ENCODE measurements around the gene STXBP2.

STXBP2 gene

GRCh38 chr19:7629347-7630054, 7.4 kb upstream of the STXBP2 start, which contains the start of the genes PET100 and XAB2:
Gene PET100 (plus strand): TSS chr19:7629793. CDS start chr19:7629834, 41 bp downstream.
Gene XAB2 (minus strand): TSS chr19:7629545. CDS start chr19:7629527, 18 bp downstream.
- no peak within 1 kb of the TSS for H2BK120ac ChIP-seq (ENCODE audit: low read depth, low read length)
- H2AK5ac ChIP-seq (ENCODE audit: low read length): peak within 1 kb of the TSS; percentile 64
- H3K36me3 ChIP-seq (ENCODE audit: control insufficient read depth, insufficient read depth, low read length): no peaks in the 10 kb centered on the region
- H3K79me2 ChIP-seq (ENCODE audit: control insufficient read depth, insufficient read depth, low read length): peaks cover 40% of the 10 kb centered on the region
- H3K4me2 ChIP-seq (ENCODE audit: low read length): peak within 1 kb of the TSS; percentile 100
- H3K27ac ChIP-seq (ENCODE audit: low read depth, low read length): no peak within 1 kb of the TSS
- peak within 1 kb of the TSS; percentile 56 for H4K5ac ChIP-seq (ENCODE audit: low read length)
- H2BK15ac ChIP-seq (replicated peaks; ENCODE audit: low read depth): no peak within 1 kb of the TSS
- H3K23ac ChIP-seq (ENCODE audit: low read length): no peak within 1 kb of the TSS
- H3K79me1 ChIP-seq (ENCODE audit: low read length): peaks cover 27% of the 10 kb centered on the region
- peak; percentile 99 for DNase-seq
- no CpG with 5 or more reads among the region's 40 CpGs for WGBS (ENCODE audit: extremely low coverage, insufficient coverage, low lambda C conversion rate)
- peak within 1 kb of the TSS; percentile 97 for H3K4me3 ChIP-seq (ENCODE audit: low read length)
- peak within 1 kb of the TSS; percentile 90 for H3K56ac ChIP-seq (ENCODE audit: low read length)
- peak within 1 kb of the TSS; percentile 64 for H3K4ac ChIP-seq (ENCODE audit: low read depth, low read length)
- no peak within 1 kb of the TSS for H3K18ac ChIP-seq (ENCODE audit: low read length)
- no peak within 1 kb of the TSS for H2BK5ac ChIP-seq (ENCODE audit: low read length)
- peak within 1 kb of the TSS; percentile 93 for H3K9ac ChIP-seq (ENCODE audit: low read length)
- peak within 1 kb of the TSS; percentile 41 for H4K8ac ChIP-seq (ENCODE audit: low read depth, low read length)
- H3K4me1 ChIP-seq (ENCODE audit: control insufficient read depth, low read depth, low read length): peaks cover 1% of the 10 kb centered on the region
- H3K27me3 ChIP-seq (ENCODE audit: insufficient read depth, low read length, poor library complexity): no peaks in the 10 kb centered on the region

GRCh38 chr19:7631577-7631976, 5.3 kb upstream of the STXBP2 start:
- no peak overlapping the region for H3K18ac ChIP-seq (ENCODE audit: low read length)
- no peak overlapping the region for H2BK15ac ChIP-seq (replicated peaks; ENCODE audit: low read depth)
- no peak for DNase-seq
- H3K27me3 ChIP-seq (ENCODE audit: insufficient read depth, low read length, poor library complexity): no peaks in the 10 kb centered on the region
- no peak overlapping the region for H3K23ac ChIP-seq (ENCODE audit: low read length)
- H3K4me1 ChIP-seq (ENCODE audit: control insufficient read depth, low read depth, low read length): peaks cover 1% of the 10 kb centered on the region
- H4K5ac ChIP-seq (ENCODE audit: low read length): no peak overlapping the region
- H3K9ac ChIP-seq (ENCODE audit: low read length): no peak overlapping the region
- H2BK120ac ChIP-seq (ENCODE audit: low read depth, low read length): no peak overlapping the region
- no CpG with 5 or more reads among the region's 12 CpGs for WGBS (ENCODE audit: extremely low coverage, insufficient coverage, low lambda C conversion rate)
- peaks cover 24% of the 10 kb centered on the region for H3K79me1 ChIP-seq (ENCODE audit: low read length)
- H4K8ac ChIP-seq (ENCODE audit: low read depth, low read length): no peak overlapping the region
- H2BK5ac ChIP-seq (ENCODE audit: low read length): no peak overlapping the region
- H3K4me3 ChIP-seq (ENCODE audit: low read length): no peak overlapping the region
- no peak overlapping the region for H3K4me2 ChIP-seq (ENCODE audit: low read length)
- H3K79me2 ChIP-seq (ENCODE audit: control insufficient read depth, insufficient read depth, low read length): peaks cover 37% of the 10 kb centered on the region
- H2AK5ac ChIP-seq (ENCODE audit: low read length): no peak overlapping the region
- H3K36me3 ChIP-seq (ENCODE audit: control insufficient read depth, insufficient read depth, low read length): no peaks in the 10 kb centered on the region
- H3K56ac ChIP-seq (ENCODE audit: low read length): no peak overlapping the region
- H3K27ac ChIP-seq (ENCODE audit: low read depth, low read length): no peak overlapping the region
- no peak overlapping the region for H3K4ac ChIP-seq (ENCODE audit: low read depth, low read length)

GRCh38 chr19:7632340-7633203, 4.3 kb upstream of the STXBP2 start:
- Histone ChIP-seq H3K79me1 (ENCODE audit: low read length) (peaks cover 18% of the 10 kb centered on the region), H2BK15ac (replicated peaks; ENCODE audit: low read depth) (no peak overlapping the region), H3K23ac (ENCODE audit: low read length) (no peak overlapping the region), H3K27ac (ENCODE audit: low read depth, low read length) (no peak overlapping the region), H4K5ac (ENCODE audit: low read length) (no peak overlapping the region), H3K4me1 (ENCODE audit: control insufficient read depth, low read depth, low read length) (peaks cover 1% of the 10 kb centered on the region), H3K4me3 (ENCODE audit: low read length) (no peak overlapping the region), H3K4me2 (ENCODE audit: low read length) (no peak overlapping the region), H3K27me3 (ENCODE audit: insufficient read depth, low read length, poor library complexity) (no peaks in the 10 kb centered on the region), H3K9ac (ENCODE audit: low read length) (no peak overlapping the region), H3K18ac (ENCODE audit: low read length) (no peak overlapping the region), H3K4ac (ENCODE audit: low read depth, low read length) (no peak overlapping the region), H2AK5ac (ENCODE audit: low read length) (no peak overlapping the region), H3K79me2 (ENCODE audit: control insufficient read depth, insufficient read depth, low read length) (peaks cover 28% of the 10 kb centered on the region), H2BK5ac (ENCODE audit: low read length) (no peak overlapping the region), H3K36me3 (ENCODE audit: control insufficient read depth, insufficient read depth, low read length) (no peaks in the 10 kb centered on the region), H2BK120ac (ENCODE audit: low read depth, low read length) (no peak overlapping the region), H3K56ac (ENCODE audit: low read length) (no peak overlapping the region), H4K8ac (ENCODE audit: low read depth, low read length) (no peak overlapping the region)
- WGBS (ENCODE audit: extremely low coverage, insufficient coverage, low lambda C conversion rate): no CpG with 5 or more reads among the region's 40 CpGs
- DNase-seq: no peak

- Histone ChIP-seq H2BK15ac (replicated peaks; ENCODE audit: low read depth) (no peak within 1 kb of the TSS), H3K79me2 (ENCODE audit: control insufficient read depth, insufficient read depth, low read length) (peaks cover 16% of the 10 kb centered on the region), H3K56ac (ENCODE audit: low read length) (no peak within 1 kb of the TSS), H3K4ac (ENCODE audit: low read depth, low read length) (no peak within 1 kb of the TSS), H3K9ac (ENCODE audit: low read length) (no peak within 1 kb of the TSS), H3K18ac (ENCODE audit: low read length) (no peak within 1 kb of the TSS), H3K27me3 (ENCODE audit: insufficient read depth, low read length, poor library complexity) (no peaks in the 10 kb centered on the region), H2BK5ac (ENCODE audit: low read length) (no peak within 1 kb of the TSS), H3K36me3 (ENCODE audit: control insufficient read depth, insufficient read depth, low read length) (no peaks in the 10 kb centered on the region), H3K4me2 (ENCODE audit: low read length) (no peak within 1 kb of the TSS), H3K79me1 (ENCODE audit: low read length) (peaks cover 13% of the 10 kb centered on the region), H3K4me1 (ENCODE audit: control insufficient read depth, low read depth, low read length) (peaks cover 1% of the 10 kb centered on the region), H4K8ac (ENCODE audit: low read depth, low read length) (no peak within 1 kb of the TSS), H4K5ac (ENCODE audit: low read length) (no peak within 1 kb of the TSS), H2BK120ac (ENCODE audit: low read depth, low read length) (no peak within 1 kb of the TSS), H3K4me3 (ENCODE audit: low read length) (no peak within 1 kb of the TSS), H3K23ac (ENCODE audit: low read length) (no peak within 1 kb of the TSS), H3K27ac (ENCODE audit: low read depth, low read length) (no peak within 1 kb of the TSS), H2AK5ac (ENCODE audit: low read length) (no peak within 1 kb of the TSS)
- no peak for DNase-seq
- no CpG with 5 or more reads among the region's 2 CpGs for WGBS (ENCODE audit: extremely low coverage, insufficient coverage, low lambda C conversion rate)
Observed at GRCh38 chr19:7633698-7634097, 3.2 kb upstream of the STXBP2 start, which contains the start of gene PCP2. Gene PCP2 (minus strand): TSS chr19:7633719. CDS start chr19:7633457, 262 bp downstream.

- Histone ChIP-seq H3K4ac (ENCODE audit: low read depth, low read length) (no peak overlapping the region), H3K4me2 (ENCODE audit: low read length) (no peak overlapping the region), H3K4me3 (ENCODE audit: low read length) (no peak overlapping the region), H3K56ac (ENCODE audit: low read length) (no peak overlapping the region), H2BK120ac (ENCODE audit: low read depth, low read length) (no peak overlapping the region), H3K79me1 (ENCODE audit: low read length) (peaks cover 4% of the 10 kb centered on the region), H4K8ac (ENCODE audit: low read depth, low read length) (no peak overlapping the region), H3K23ac (ENCODE audit: low read length) (no peak overlapping the region), H2BK15ac (replicated peaks; ENCODE audit: low read depth) (no peak overlapping the region), H4K5ac (ENCODE audit: low read length) (no peak overlapping the region), H3K18ac (ENCODE audit: low read length) (no peak overlapping the region), H2AK5ac (ENCODE audit: low read length) (no peak overlapping the region), H3K79me2 (ENCODE audit: control insufficient read depth, insufficient read depth, low read length) (peaks cover 2% of the 10 kb centered on the region), H3K9ac (ENCODE audit: low read length) (no peak overlapping the region), H3K27ac (ENCODE audit: low read depth, low read length) (no peak overlapping the region), H3K27me3 (ENCODE audit: insufficient read depth, low read length, poor library complexity) (no peaks in the 10 kb centered on the region), H3K4me1 (ENCODE audit: control insufficient read depth, low read depth, low read length) (no peaks in the 10 kb centered on the region), H2BK5ac (ENCODE audit: low read length) (no peak overlapping the region), H3K36me3 (ENCODE audit: control insufficient read depth, insufficient read depth, low read length) (no peaks in the 10 kb centered on the region)
- DNase-seq: no peak
- WGBS (ENCODE audit: extremely low coverage, insufficient coverage, low lambda C conversion rate): no CpG with 5 or more reads among the region's 6 CpGs
Observed at GRCh38 chr19:7635670-7636069, 1.2 kb upstream of the STXBP2 start.

Data from mesendoderm (in vitro differentiated cells).